Uterus (tissue), 4 donors: ENCODE measurements around the gene UXT. TPM values are rescaled to one million over a fixed set of nuclear protein-coding genes. Genes with fewer than 3 reads are reported as not detected.

Experiments
- DNase-seq, 2 donors: peaks; one replicate each; pipeline ENCODE4 v3.0.0-alpha.2; 2019 to 2020
- H3K27ac ChIP-seq, 2 donors: fragments of 200-600 bp; sonication (generic); 1 replicate in 1 of 2; 2 replicates in 1 of 2; pipeline ENCODE4 v1.5.1; 2016 to 2018
- H3K27me3 ChIP-seq, 2 donors: fragments of 200-600 bp; sonication (generic); one replicate each; pipeline ENCODE4 v1.5.1; 2018 to 2019; ENCODE audit warnings: control low read depth in 1 of 2
- H3K36me3 ChIP-seq, 2 donors: fragments of 200-600 bp; sonication (generic); one replicate each; pipeline ENCODE4 v1.5.1; 2019; ENCODE audit warnings: control low read depth in 1 of 2
- H3K4me1 ChIP-seq, 2 donors: fragments of 200-600 bp; sonication (generic); one replicate each; pipeline ENCODE4 v1.5.1; 2018 to 2019; ENCODE audit warnings: control low read depth in 1 of 2
- H3K4me3 ChIP-seq, 2 donors: fragments of 200-600 bp; sonication (generic); 1 replicate in 1 of 2; 2 replicates in 1 of 2; pipeline ENCODE4 v1.5.1; 2018 to 2019; ENCODE audit warnings: mild to moderate bottlenecking in 1 of 2
- H3K9me3 ChIP-seq, 2 donors: fragments of 200-600 bp; sonication (generic); one replicate each; pipeline ENCODE4 v1.5.1; 2019; ENCODE audit warnings: control low read depth in 1 of 2
- POLR2A ChIP-seq, 2 donors: fragments of 450-650 bp; IDR thresholded peaks; one replicate each; pipeline ENCODE4 v1.6.1; 2016; ENCODE audit warnings: antibody characterized with exemption in 2 of 2, mild to moderate bottlenecking in 1 of 2, moderate library complexity in 1 of 2
- intact Hi-C: fragments of 100-400 bp; cut with DNase I; formaldehyde crosslinking; loops from one replicate; pipeline ENCODE4 v1.15.1; 2023; ENCODE audit warnings: low total_unique reads
- total RNA-seq, 4 donors: library from RNA; depleted of rRNA in 3 of 4; stranded (reverse); fragments of >200 nt in 3 of 4; gene quantifications; one replicate each; pipeline versions ENCODE4 v1.1.0 to v1.2.4, GENCODE V29; 2014 to 2023
- TF ChIP-seq, protein P1 (sequence below), 4 experiments: fragments of 200-600 bp in 2 of 4; fragments of 450-650 bp in 2 of 4; sonication (generic) in 2 of 4; IDR thresholded peaks; one replicate each; pipeline ENCODE4 v1.5.1; 2016 to 2019; ENCODE audit warnings: antibody characterized with exemption in 4 of 4, mild to moderate bottlenecking in 2 of 4, moderate library complexity in 1 of 4
- donor health status: DM: yes; HTN: yes; CAD: no.

The UXT gene
- total RNA-seq, 4 donors from 2014 or later, result 58.2 to 900 (median 216) TPM

DNA sequence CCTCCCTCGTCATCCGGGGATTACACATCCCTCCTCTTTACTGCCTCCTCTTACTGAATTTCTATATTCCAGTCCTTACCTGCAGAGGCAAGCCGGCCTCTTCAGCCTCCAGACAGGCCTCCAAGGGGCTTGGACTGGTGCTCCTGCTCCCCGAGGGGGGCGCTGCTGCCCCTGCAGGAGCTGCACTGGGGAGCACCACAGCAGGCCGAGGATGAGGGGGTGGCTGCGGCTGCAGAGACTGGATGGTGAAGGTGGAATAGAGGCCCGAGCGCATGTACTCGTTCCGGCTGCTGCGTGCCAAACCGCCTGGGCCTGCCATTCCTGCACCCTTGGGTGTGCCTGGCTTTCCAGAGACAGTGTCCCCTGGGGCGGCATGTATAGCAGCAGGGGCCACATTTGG lies 20.2 kb downstream of the UXT start:
- no peak overlapping the region for H3K4me3 ChIP-seq
- H3K36me3 ChIP-seq, result no peaks in the 10 kb centered on the region
- H3K9me3 ChIP-seq, result no peaks in the 10 kb centered on the region
- no peaks in the 10 kb centered on the region for H3K4me1 ChIP-seq
- TF ChIP-seq POLR2A (IDR thresholded peaks at IDR 0.05), result no peak
- TF ChIP-seq, protein P1, sequence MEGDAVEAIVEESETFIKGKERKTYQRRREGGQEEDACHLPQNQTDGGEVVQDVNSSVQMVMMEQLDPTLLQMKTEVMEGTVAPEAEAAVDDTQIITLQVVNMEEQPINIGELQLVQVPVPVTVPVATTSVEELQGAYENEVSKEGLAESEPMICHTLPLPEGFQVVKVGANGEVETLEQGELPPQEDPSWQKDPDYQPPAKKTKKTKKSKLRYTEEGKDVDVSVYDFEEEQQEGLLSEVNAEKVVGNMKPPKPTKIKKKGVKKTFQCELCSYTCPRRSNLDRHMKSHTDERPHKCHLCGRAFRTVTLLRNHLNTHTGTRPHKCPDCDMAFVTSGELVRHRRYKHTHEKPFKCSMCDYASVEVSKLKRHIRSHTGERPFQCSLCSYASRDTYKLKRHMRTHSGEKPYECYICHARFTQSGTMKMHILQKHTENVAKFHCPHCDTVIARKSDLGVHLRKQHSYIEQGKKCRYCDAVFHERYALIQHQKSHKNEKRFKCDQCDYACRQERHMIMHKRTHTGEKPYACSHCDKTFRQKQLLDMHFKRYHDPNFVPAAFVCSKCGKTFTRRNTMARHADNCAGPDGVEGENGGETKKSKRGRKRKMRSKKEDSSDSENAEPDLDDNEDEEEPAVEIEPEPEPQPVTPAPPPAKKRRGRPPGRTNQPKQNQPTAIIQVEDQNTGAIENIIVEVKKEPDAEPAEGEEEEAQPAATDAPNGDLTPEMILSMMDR (IDR thresholded peaks at IDR 0.05), result no peak
- H3K27me3 ChIP-seq, result no peaks in the 10 kb centered on the region
- DNase-seq, result no peak
- H3K27ac ChIP-seq, result no peak overlapping the region
- intact Hi-C loops, result no loop called here

DNA sequence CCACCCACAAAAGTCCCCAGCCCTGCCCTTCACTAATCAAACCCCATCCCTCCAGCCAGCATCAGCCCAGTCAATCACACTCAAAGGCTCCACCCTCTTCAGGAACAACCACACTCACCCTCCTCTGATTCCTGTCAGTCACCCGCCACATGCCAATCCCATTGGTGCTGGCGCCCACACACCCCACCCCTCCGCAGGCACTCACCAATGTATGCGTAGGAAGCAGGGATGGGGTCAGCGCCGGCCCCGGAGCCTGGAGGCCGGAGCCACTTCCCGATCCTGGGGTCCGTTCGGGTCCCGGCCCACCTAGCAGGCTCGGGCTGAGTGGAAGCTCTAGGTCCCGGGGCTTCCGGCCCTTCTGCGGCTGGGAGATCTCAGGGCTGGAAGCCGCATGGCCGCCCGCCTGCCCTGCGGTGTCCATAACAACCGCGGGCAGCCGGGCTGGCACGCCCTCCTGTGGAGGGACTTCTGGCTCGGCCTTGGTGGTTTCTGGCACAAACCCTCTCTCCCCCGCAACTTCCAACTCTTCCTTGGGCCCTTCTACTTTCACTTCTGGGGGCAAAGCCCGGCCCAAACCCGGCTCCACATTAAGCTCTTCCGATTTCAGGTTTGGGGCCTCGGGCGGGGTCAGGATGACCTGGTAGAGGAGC lies 21.3 kb downstream of the UXT start:
- H3K4me1 ChIP-seq, result no peaks in the 10 kb centered on the region
- no peak overlapping the region for H3K27ac ChIP-seq
- H3K4me3 ChIP-seq, result no peak overlapping the region
- no peaks in the 10 kb centered on the region for H3K27me3 ChIP-seq
- H3K36me3 ChIP-seq, result no peaks in the 10 kb centered on the region
- no peaks in the 10 kb centered on the region for H3K9me3 ChIP-seq
- intact Hi-C loops, result no loop called here
- no peak for DNase-seq
- TF ChIP-seq POLR2A (IDR thresholded peaks at IDR 0.05), result no peak
- TF ChIP-seq, protein P1 (IDR thresholded peaks at IDR 0.05), result no peak

- Histone ChIP-seq H3K4me3 (no peak overlapping the region), H3K27me3 (no peaks in the 10 kb centered on the region), H3K9me3 (no peaks in the 10 kb centered on the region), H3K4me1 (no peaks in the 10 kb centered on the region), H3K27ac (no peak overlapping the region), H3K36me3 (no peaks in the 10 kb centered on the region)
- no peak for TF ChIP-seq POLR2A (IDR thresholded peaks at IDR 0.05)
- TF ChIP-seq, protein P1 (IDR thresholded peaks at IDR 0.05), result no peak
- no peak for DNase-seq
- intact Hi-C loops, result no loop called here
Observed at GRCh38 chrX:47634871-47635575, 24.0 kb downstream of the UXT start.

DNA sequence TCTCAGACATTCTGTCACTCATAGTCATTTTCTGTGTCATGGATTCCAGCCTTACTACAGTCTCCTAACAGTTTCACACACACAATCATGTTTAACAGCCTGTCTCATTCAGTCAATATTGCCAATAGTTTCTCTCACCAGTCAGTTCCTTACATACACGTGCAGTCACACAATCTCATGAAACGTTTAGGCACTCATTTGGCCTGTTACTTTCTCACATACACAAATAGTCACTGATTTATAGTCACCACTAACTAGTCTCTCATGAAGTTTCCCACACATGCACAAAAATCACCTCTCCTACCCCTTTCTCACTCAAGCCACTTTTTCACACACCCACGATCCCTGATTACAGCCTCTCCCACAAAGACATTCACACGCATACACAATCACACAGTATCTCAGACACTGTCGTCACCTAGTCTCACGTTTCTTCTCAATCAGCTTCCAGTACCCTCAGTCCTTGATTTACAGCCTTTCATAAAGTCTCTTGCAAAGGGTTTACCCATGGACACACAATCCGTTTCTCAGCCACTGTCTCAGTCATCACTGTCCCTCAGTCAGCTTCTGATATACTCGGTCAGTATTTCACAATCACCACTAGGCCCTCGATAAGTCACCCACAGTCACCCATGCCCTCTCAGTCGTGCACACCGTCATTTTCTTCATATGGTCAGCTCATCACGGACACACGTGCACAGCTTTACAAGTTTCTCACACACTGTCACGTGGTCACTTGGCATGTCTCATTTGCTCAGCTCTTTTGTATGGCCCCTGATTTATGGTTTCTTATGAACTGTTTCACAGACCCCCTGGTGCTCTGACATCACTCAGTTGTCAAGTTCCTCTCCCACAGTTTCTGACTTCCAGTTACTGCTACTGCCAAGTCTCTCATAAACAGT lies 25.0 kb downstream of the UXT start:
- intact Hi-C loops, result no loop called here

More for the DNA sequence above, 25.0 kb downstream of the UXT start:
- DNase-seq, result no peak
- Histone ChIP-seq H3K36me3 (no peaks in the 10 kb centered on the region), H3K9me3 (no peaks in the 10 kb centered on the region), H3K27ac (no peak overlapping the region), H3K4me1 (no peaks in the 10 kb centered on the region), H3K4me3 (no peak overlapping the region), H3K27me3 (no peaks in the 10 kb centered on the region)
- TF ChIP-seq, protein P1 (IDR thresholded peaks at IDR 0.05), result no peak
- no peak for TF ChIP-seq POLR2A (IDR thresholded peaks at IDR 0.05)
